IMR-90 (cell line): ENCODE data around the gene CEBPA. TPM values are rescaled to one million over a fixed set of nuclear protein-coding genes. Genes with fewer than 3 reads are reported as not detected.

Experiments
- ATAC-seq: fragments of 200-7000 bp; cut with Tn5 transposase; 2 replicates; pipeline ENCODE4 v1.9.1; 2020; ENCODE audit warnings: low read depth, mild to moderate bottlenecking, moderate library complexity
- BruUV-seq: library from RNA; stranded (reverse); fragments of 400-500 nt; replicated peaks from 2 replicates; lab custom pipeline; 2021; lab: Mats Ljungman, UMichigan
- CTCF ChIA-PET: fragments of 300-600 bp; formaldehyde crosslinking; extraction: SDS; loops from one replicate; lab custom pipeline; 2021; ENCODE audit warnings: antibody characterized with exemption; lab: Yijun Ruan, JAX
- POLR2A ChIA-PET: fragments of 300-600 bp; sonication (Branson Sonifier 250); formaldehyde crosslinking; loops from one replicate; lab custom pipeline; 2022; ENCODE audit warnings: antibody characterized with exemption; ENCODE audit not compliant: unreplicated experiment; lab: Charles Lee
- DNase-seq: peaks from one replicate; pipeline ENCODE4 v3.0.0; 2013
- H2AFZ ChIP-seq: replicated peaks from 2 replicates; pipeline ENCODE3; 2013; ENCODE audit warnings: low read length, mild to moderate bottlenecking; ENCODE audit not compliant: poor library complexity
- H2AK5ac ChIP-seq: 2 replicates; pipeline ENCODE4 v1.6.1; 2013; ENCODE audit warnings: low read depth, low read length, inconsistent platforms
- H2AK9ac ChIP-seq: replicated peaks from 2 replicates; pipeline ENCODE3; 2013; ENCODE audit warnings: mild to moderate bottlenecking, low read depth, low read length, moderate library complexity; ENCODE audit not compliant: poor library complexity
- H2BK120ac ChIP-seq: 2 replicates; pipeline ENCODE4 v1.6.1; 2013; ENCODE audit warnings: low read depth, low read length, inconsistent platforms
- H2BK15ac ChIP-seq: 3 replicates; pipeline ENCODE4 v1.6.1; 2013; ENCODE audit warnings: low read depth, low read length, inconsistent platforms
- H2BK20ac ChIP-seq: 2 replicates; pipeline ENCODE4 v1.6.1; 2013; ENCODE audit warnings: low read depth, mild to moderate bottlenecking, inconsistent platforms, low read length, moderate library complexity
- H2BK5ac ChIP-seq: 2 replicates; pipeline ENCODE4 v1.6.1; 2013; ENCODE audit warnings: mild to moderate bottlenecking, low read depth, low read length, inconsistent platforms; ENCODE audit not compliant: poor library complexity, severe bottlenecking
- H3K14ac ChIP-seq: replicated peaks from 2 replicates; pipeline ENCODE4 v1.6.1; 2013; ENCODE audit warnings: low read depth, low read length, inconsistent platforms
- H3K18ac ChIP-seq: 2 replicates; pipeline ENCODE4 v1.6.1; 2013; ENCODE audit warnings: low read depth, low read length, control low read depth
- H3K23ac ChIP-seq: 2 replicates; pipeline ENCODE4 v1.6.1; 2013; ENCODE audit warnings: low read depth, low read length, inconsistent platforms
- H3K27ac ChIP-seq: 2 replicates; pipeline ENCODE4 v1.5.1; 2013; ENCODE audit warnings: mild to moderate bottlenecking, control low read depth, low read length; ENCODE audit not compliant: insufficient read depth
- H3K27me3 ChIP-seq: 2 replicates; pipeline ENCODE4 v1.6.1; 2013; ENCODE audit warnings: low read length; ENCODE audit not compliant: control insufficient read depth, insufficient read depth
- H3K36me3 ChIP-seq: 2 replicates; pipeline ENCODE4 v1.6.1; 2013; ENCODE audit warnings: low read length, mixed read lengths; ENCODE audit not compliant: control insufficient read depth, insufficient read depth
- H3K4ac ChIP-seq: 2 replicates; pipeline ENCODE4 v1.6.1; 2013; ENCODE audit warnings: low read depth, low read length, inconsistent platforms
- H3K4me1 ChIP-seq: 2 replicates; pipeline ENCODE4 v1.6.1; 2013; ENCODE audit warnings: low read length, mixed read lengths; ENCODE audit not compliant: control insufficient read depth, insufficient read depth
- H3K4me2 ChIP-seq: 2 replicates; pipeline ENCODE4 v1.6.1; 2013; ENCODE audit warnings: low read depth, mild to moderate bottlenecking, control low read depth, low read length, moderate library complexity
- H3K4me3 ChIP-seq: 2 replicates; pipeline ENCODE4 v1.5.1; 2013; ENCODE audit warnings: low read depth, mild to moderate bottlenecking, control low read depth, low read length, moderate library complexity; ENCODE audit not compliant: insufficient read depth
- H3K56ac ChIP-seq: 2 replicates; pipeline ENCODE4 v1.6.1; 2013; ENCODE audit warnings: low read length, inconsistent platforms; ENCODE audit not compliant: insufficient read depth; ENCODE audit errors: extremely low read depth
- H3K79me1 ChIP-seq, 2 experiments: 2 replicates each; pipeline ENCODE4 v1.6.1; 2013; ENCODE audit warnings: low read length in 2 of 2, inconsistent platforms in 1 of 2, low read depth in 1 of 2
- H3K9ac ChIP-seq: 2 replicates; pipeline ENCODE4 v1.6.1; 2013; ENCODE audit warnings: low read depth, low read length, control low read depth
- H3K9me1 ChIP-seq: 2 replicates; pipeline ENCODE4 v1.6.1; 2013; ENCODE audit warnings: low read length, inconsistent platforms; ENCODE audit not compliant: insufficient read depth
- H3K9me3 ChIP-seq: 2 replicates; pipeline ENCODE4 v1.6.1; 2013; ENCODE audit warnings: low read length; ENCODE audit not compliant: control insufficient read depth, insufficient read depth
- H4K20me1 ChIP-seq: 2 replicates; pipeline ENCODE4 v1.6.1; 2013; ENCODE audit warnings: low read length, inconsistent platforms; ENCODE audit not compliant: insufficient read depth
- H4K5ac ChIP-seq: 2 replicates; pipeline ENCODE4 v1.6.1; 2013; ENCODE audit warnings: mild to moderate bottlenecking, low read depth, low read length, control low read depth
- H4K8ac ChIP-seq, 2 experiments: 2 replicates each; pipeline ENCODE4 v1.6.1; 2013; ENCODE audit warnings: low read depth in 2 of 2, low read length in 2 of 2, control low read depth in 1 of 2, inconsistent platforms in 1 of 2
- H4K91ac ChIP-seq: 2 replicates; pipeline ENCODE4 v1.6.1; 2013; ENCODE audit warnings: low read depth, low read length, inconsistent platforms; ENCODE audit not compliant: insufficient read depth
- BHLHE40 ChIP-seq: fragments of 150-350 bp; IDR thresholded peaks from 2 replicates; pipeline ENCODE4 v1.6.1; 2016; ENCODE audit warnings: mild to moderate bottlenecking, low read depth, low read length
- CEBPB ChIP-seq: IDR thresholded peaks from 2 replicates; pipeline ENCODE4 v1.6.1; 2012; ENCODE audit warnings: low read depth, low read length, improper control_type of control experiment
- CHD1 ChIP-seq: IDR thresholded peaks from 2 replicates; pipeline ENCODE4 v1.6.1; 2012; ENCODE audit warnings: low read depth, low read length, improper control_type of control experiment
- FOS ChIP-seq: fragments of 150-350 bp; IDR thresholded peaks from 2 replicates; pipeline ENCODE4 v1.6.1; 2016; ENCODE audit warnings: low read depth, low read length
- MAFK ChIP-seq: IDR thresholded peaks from 2 replicates; pipeline ENCODE4 v1.6.1; 2012; ENCODE audit warnings: low read depth, low read length, improper control_type of control experiment
- MAZ ChIP-seq: IDR thresholded peaks from 2 replicates; pipeline ENCODE4 v1.6.1; 2012; ENCODE audit warnings: low read depth, mild to moderate bottlenecking, low read length, improper control_type of control experiment, moderate library complexity, borderline replicate concordance
- MXI1 ChIP-seq: IDR thresholded peaks from 2 replicates; pipeline ENCODE4 v1.6.1; 2012; ENCODE audit warnings: low read depth, mild to moderate bottlenecking, low read length, moderate library complexity, borderline replicate concordance
- NFE2L2 ChIP-seq: fragments of 150-350 bp; IDR thresholded peaks from 2 replicates; pipeline ENCODE4 v1.6.1; 2016; ENCODE audit warnings: low read depth, mild to moderate bottlenecking, low read length
- RCOR1 ChIP-seq: IDR thresholded peaks from 2 replicates; pipeline ENCODE4 v1.6.1; 2012; ENCODE audit warnings: mild to moderate bottlenecking, low read length, improper control_type of control experiment; ENCODE audit not compliant: insufficient replicate concordance
- SMC3 ChIP-seq: fragments of 150-350 bp; IDR thresholded peaks from 2 replicates; pipeline ENCODE4 v1.6.1; 2016; ENCODE audit warnings: low read depth, mild to moderate bottlenecking, antibody characterized with exemption, low read length, moderate library complexity
- WGBS, 2 experiments: methylation state at CpG; one replicate each; pipeline versions ENCODE4 v1.1.5 to v1.1.7; 2013; ENCODE audit warnings: missing lambda C conversion rate in 2 of 2; ENCODE audit not compliant: insufficient read length in 1 of 2; ENCODE audit errors: extremely low coverage in 2 of 2; 5-methylcytosine and 5-hydroxymethylcytosine counted together
- dilution Hi-C: fragments of 300-500 bp; cut with HindIII; formaldehyde crosslinking; loops from one replicate; pipeline ENCODE4 v1.14.3; 2018; ENCODE audit warnings: low sequenced_read_pairs; ENCODE audit not compliant: unreplicated experiment
- in situ Hi-C: fragments of 300-500 bp; cut with MboI; formaldehyde crosslinking; loops from 3 replicates; pipeline ENCODE4 v1.14.3; 2019; ENCODE audit warnings: low sequenced_read_pairs, inconsistent platforms, mixed read lengths
- intact Hi-C: fragments of 100-400 bp; cut with micrococcal nuclease; formaldehyde crosslinking; loops from 2 replicates; pipeline ENCODE4 v1.10.0; 2022
- polyA plus RNA-seq, 3 experiments: library from polyadenylated mRNA; depleted of rRNA; stranded (reverse); fragments of >200 nt; gene quantifications; 2 replicates each; pipeline ENCODE4 v1.2.3, GENCODE V29; 2012; ENCODE audit warnings: low replicate concordance in 1 of 3
- total RNA-seq: library from RNA; depleted of rRNA; stranded (reverse); fragments of >200 nt; gene quantifications from 2 replicates; pipeline ENCODE4 v1.2.3, GENCODE V29; 2012
- TF ChIP-seq, protein P1 (sequence below): fragments of 150-350 bp; IDR thresholded peaks from 2 replicates; pipeline ENCODE4 v1.6.1; 2017; ENCODE audit warnings: mild to moderate bottlenecking, antibody characterized with exemption, low read length, low read depth
- TF ChIP-seq, protein P2 (sequence below): conservative IDR thresholded peaks from 2 replicates; pipeline ENCODE4 v1.5.1; 2012; ENCODE audit warnings: mild to moderate bottlenecking, low read depth, low read length, improper control_type of control experiment

The CEBPA gene
- total and polyA plus RNA-seq, 2 of the 4 experiments (the other 2 are of a cell fraction), result under 0.01 to 0.09 TPM

DNA sequence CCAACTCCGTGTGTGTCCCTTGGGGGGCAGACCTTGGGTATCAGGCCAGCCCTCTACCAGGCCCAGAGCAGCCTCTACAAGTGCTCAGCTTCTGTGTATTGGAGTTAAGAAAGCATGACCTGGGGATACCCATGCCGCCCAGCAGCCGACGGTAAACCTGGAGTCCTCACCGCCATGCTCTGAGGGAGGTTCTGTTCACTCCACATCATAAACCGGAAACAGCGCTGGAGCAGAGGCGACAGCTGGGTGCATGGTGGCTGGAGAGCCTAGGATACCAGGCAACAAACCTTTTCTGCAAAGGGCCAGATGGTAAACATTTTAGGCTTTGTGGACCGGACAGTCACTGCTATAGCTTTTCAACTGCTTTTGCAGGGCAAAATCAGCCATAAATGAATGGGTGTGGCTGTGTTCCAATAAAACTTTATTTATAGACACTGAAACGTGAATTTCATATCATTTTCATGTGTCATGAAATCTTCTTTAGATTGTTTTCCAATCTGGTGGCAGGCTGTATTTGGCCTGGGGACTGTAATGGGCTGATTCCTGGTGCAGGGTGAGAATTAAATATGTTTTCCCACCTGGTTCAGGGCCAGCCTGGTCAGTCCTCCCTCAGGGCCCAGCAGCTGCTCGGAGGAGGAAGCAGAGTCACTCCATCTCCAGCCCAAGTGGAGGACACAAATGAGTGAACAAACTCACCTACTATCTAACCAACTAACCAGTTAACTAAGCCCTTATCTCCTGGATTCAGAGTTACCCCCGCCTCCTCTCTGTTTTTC lies 30.9 kb downstream of the CEBPA start:
- no peaks in the 10 kb centered on the region for H4K20me1 ChIP-seq
- peaks cover 14% of the 10 kb centered on the region; the same call in 1 of the 2 replicates for H3K27me3 ChIP-seq
- no peaks in the 10 kb centered on the region for H3K79me1 ChIP-seq
- H2AFZ ChIP-seq, result peak overlapping the region; percentile 43
- no peak overlapping the region for H3K18ac ChIP-seq
- H3K9me1 ChIP-seq, result no peaks in the 10 kb centered on the region
- H3K4me2 ChIP-seq, result no peak overlapping the region
- no peak overlapping the region for H3K27ac ChIP-seq
- ChIA-PET CTCF (interaction anchor here (0.6 kb wide), 1 partner anchor 828 kb away, joined by 7 read pairs; no protein-coding TSS in a partner anchor), POLR2A (no interaction called here)
- no peak overlapping the region for H2BK15ac ChIP-seq
- no peak overlapping the region for H3K23ac ChIP-seq
- H4K8ac ChIP-seq, result no peak overlapping the region
- H3K14ac ChIP-seq, result no peak overlapping the region
- H3K4ac ChIP-seq, result no peak overlapping the region
- no peak overlapping the region for H2BK5ac ChIP-seq
- intact Hi-C loops (no loop called here), dilution Hi-C loops (no loop called here), in situ Hi-C loops (no loop called here)
- no peak overlapping the region for H2BK120ac ChIP-seq
- no CpG with 5 or more reads among the region's 12 CpGs for WGBS, 2 experiments
- no peak overlapping the region for H4K5ac ChIP-seq
- DNase-seq (no peak), ATAC-seq (no peak)
- H4K91ac ChIP-seq, result no peak overlapping the region
- BruUV-seq, result no TSS peak
- no peaks in the 10 kb centered on the region for H3K36me3 ChIP-seq
- H3K9ac ChIP-seq, result no peak overlapping the region
- TF ChIP-seq NFE2L2, result no peak
- TF ChIP-seq MAFK, result no peak
- TF ChIP-seq RCOR1, result no peak
- no peak for TF ChIP-seq CHD1
- TF ChIP-seq, protein P1, sequence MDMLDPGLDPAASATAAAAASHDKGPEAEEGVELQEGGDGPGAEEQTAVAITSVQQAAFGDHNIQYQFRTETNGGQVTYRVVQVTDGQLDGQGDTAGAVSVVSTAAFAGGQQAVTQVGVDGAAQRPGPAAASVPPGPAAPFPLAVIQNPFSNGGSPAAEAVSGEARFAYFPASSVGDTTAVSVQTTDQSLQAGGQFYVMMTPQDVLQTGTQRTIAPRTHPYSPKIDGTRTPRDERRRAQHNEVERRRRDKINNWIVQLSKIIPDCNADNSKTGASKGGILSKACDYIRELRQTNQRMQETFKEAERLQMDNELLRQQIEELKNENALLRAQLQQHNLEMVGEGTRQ, result no peak
- no peak for TF ChIP-seq BHLHE40
- TF ChIP-seq CEBPB, result no peak
- TF ChIP-seq MXI1, result no peak
- TF ChIP-seq, protein P2, sequence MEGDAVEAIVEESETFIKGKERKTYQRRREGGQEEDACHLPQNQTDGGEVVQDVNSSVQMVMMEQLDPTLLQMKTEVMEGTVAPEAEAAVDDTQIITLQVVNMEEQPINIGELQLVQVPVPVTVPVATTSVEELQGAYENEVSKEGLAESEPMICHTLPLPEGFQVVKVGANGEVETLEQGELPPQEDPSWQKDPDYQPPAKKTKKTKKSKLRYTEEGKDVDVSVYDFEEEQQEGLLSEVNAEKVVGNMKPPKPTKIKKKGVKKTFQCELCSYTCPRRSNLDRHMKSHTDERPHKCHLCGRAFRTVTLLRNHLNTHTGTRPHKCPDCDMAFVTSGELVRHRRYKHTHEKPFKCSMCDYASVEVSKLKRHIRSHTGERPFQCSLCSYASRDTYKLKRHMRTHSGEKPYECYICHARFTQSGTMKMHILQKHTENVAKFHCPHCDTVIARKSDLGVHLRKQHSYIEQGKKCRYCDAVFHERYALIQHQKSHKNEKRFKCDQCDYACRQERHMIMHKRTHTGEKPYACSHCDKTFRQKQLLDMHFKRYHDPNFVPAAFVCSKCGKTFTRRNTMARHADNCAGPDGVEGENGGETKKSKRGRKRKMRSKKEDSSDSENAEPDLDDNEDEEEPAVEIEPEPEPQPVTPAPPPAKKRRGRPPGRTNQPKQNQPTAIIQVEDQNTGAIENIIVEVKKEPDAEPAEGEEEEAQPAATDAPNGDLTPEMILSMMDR, result no peak
- no peak for TF ChIP-seq SMC3
- no peak for TF ChIP-seq MAZ
- TF ChIP-seq FOS, result no peak
- H3K4me3 ChIP-seq, result no peak overlapping the region
- H2AK9ac ChIP-seq, result no peak overlapping the region
- H2BK20ac ChIP-seq, result no peak overlapping the region
- H2AK5ac ChIP-seq, result no peak overlapping the region
- no peaks in the 10 kb centered on the region for H3K4me1 ChIP-seq
- no peaks in the 10 kb centered on the region for H3K9me3 ChIP-seq
- H3K56ac ChIP-seq, result no peak overlapping the region
